Kidney (tissue), 14 donors: ENCODE results near the gene AURKB. TPM values are rescaled to one million over a fixed set of nuclear protein-coding genes. Genes with fewer than 3 reads are reported as not detected.

Source experiments
- DNase-seq, 5 donors: peaks; one replicate each; pipeline ENCODE4 v3.0.0-alpha.2; 2013 to 2020
- FAIRE-seq: peaks from 2 replicates; lab custom pipeline; 2012; peaks lifted over from hg19 to GRCh38; lab: Jason Lieb, UNC
- H3K27ac ChIP-seq, 2 donors: one replicate each; pipeline ENCODE4 v1.7.0; 2013; ENCODE audit warnings: low read depth in 2 of 2, low read length in 2 of 2, inconsistent platforms in 1 of 2
- H3K27me3 ChIP-seq: one replicate; pipeline ENCODE4 v1.7.1; 2013; ENCODE audit warnings: low read length, inconsistent platforms; ENCODE audit not compliant: control insufficient read depth, insufficient read depth
- H3K36me3 ChIP-seq, 3 donors: one replicate each; pipeline versions ENCODE4 v1.7.0 to v1.7.1; 2013; ENCODE audit warnings: low read length in 3 of 3, control low read depth in 1 of 3, inconsistent platforms in 1 of 3; ENCODE audit not compliant: insufficient read depth in 3 of 3, control insufficient read depth in 2 of 3
- H3K4me1 ChIP-seq, 3 donors: one replicate each; pipeline versions ENCODE4 v1.7.0 to v1.7.1; 2013; ENCODE audit warnings: low read length in 3 of 3, inconsistent platforms in 1 of 3, low read depth in 1 of 3; ENCODE audit not compliant: control insufficient read depth in 2 of 3, insufficient read depth in 2 of 3
- H3K4me3 ChIP-seq, 3 donors: one replicate each; pipeline versions ENCODE4 v1.7.0 to v1.8.1; 2013; ENCODE audit warnings: low read length in 3 of 3, control low read depth in 1 of 3, inconsistent platforms in 1 of 3
- H3K9ac ChIP-seq, 3 donors: one replicate each; pipeline versions ENCODE4 v1.7.0 to v1.7.1; 2013; ENCODE audit warnings: low read length in 3 of 3, control low read depth in 1 of 3, inconsistent platforms in 1 of 3
- H3K9me3 ChIP-seq, 3 donors: one replicate each; pipeline versions ENCODE4 v1.7.0 to v1.7.1; 2013; ENCODE audit warnings: low read length in 3 of 3, control low read depth in 1 of 3, inconsistent platforms in 1 of 3; ENCODE audit not compliant: control insufficient read depth in 2 of 3, insufficient read depth in 1 of 3
- intact Hi-C: fragments of 100-400 bp; cut with DNase I; formaldehyde crosslinking; loops from one replicate; pipeline ENCODE4 v1.11.1; 2022
- polyA plus RNA-seq: library from polyadenylated mRNA; stranded (reverse); fragments of 350-450 nt; fragmentation: Illumina TruSeq; extraction: RNeasy Lipid Tissue Mini Kit (QIAGEN cat#74804); gene quantifications from one replicate; pipeline ENCODE4 v1.2.3, GENCODE V29; 2014; ENCODE audit warnings: low read depth, low replicate concordance; ENCODE audit not compliant: insufficient read depth
- total RNA-seq: library from RNA; stranded (reverse); fragmentation: NEBNext Ultra II Directional; extraction: Animal tissue kit (Norgen Biotek cat#: 25700); gene quantifications from one replicate; pipeline ENCODE4 v1.2.1, GENCODE V29; 2021
- TF ChIP-seq, protein P1 (sequence below): IDR thresholded peaks from 3 replicates; pipeline ENCODE4 v1.5.1; 2012; ENCODE audit warnings: mild to moderate bottlenecking, moderate library complexity, borderline replicate concordance; ENCODE audit not compliant: insufficient read depth; ENCODE audit errors: extremely low read depth
- donor health status: control.
- donor health status: control.
- donor health status: control.
- donor health status: control.
- donor health status: control.
- donor health status: DM: yes; HTN: yes; CAD: no.
- donor health status: Normal renal cell carcinoma (clear cell type).

AURKB gene
- total and polyA plus RNA-seq, 2 donors from 2014 or later = 0.43 to 2.8 TPM

- no peak for DNase-seq
- intact Hi-C loops = no loop called here
- FAIRE-seq = no peak
These were observed 2.2 kb upstream of the AURKB start for GRCh38 chr17:8212312-8213180.

GRCh38 chr17:8210761-8211458 is 535 bp upstream of the AURKB start:
- peak overlapping the region; percentile 9 to 67 for H3K27ac ChIP-seq
- peak overlapping the region; percentile 77 to 89 (median 83) for H3K4me3 ChIP-seq
- H3K36me3 ChIP-seq = no peaks in the 10 kb centered on the region
- peaks cover 0 to 9% (median 0%) of the 10 kb centered on the region in 3 donors for H3K4me1 ChIP-seq
- no peaks in the 10 kb centered on the region for H3K27me3 ChIP-seq
- FAIRE-seq = no peak
- intact Hi-C loops = no loop called here
- DNase-seq = peak in 1 of 5 donors; percentile 31
- no peaks in the 10 kb centered on the region for H3K9me3 ChIP-seq
- TF ChIP-seq, protein P1, sequence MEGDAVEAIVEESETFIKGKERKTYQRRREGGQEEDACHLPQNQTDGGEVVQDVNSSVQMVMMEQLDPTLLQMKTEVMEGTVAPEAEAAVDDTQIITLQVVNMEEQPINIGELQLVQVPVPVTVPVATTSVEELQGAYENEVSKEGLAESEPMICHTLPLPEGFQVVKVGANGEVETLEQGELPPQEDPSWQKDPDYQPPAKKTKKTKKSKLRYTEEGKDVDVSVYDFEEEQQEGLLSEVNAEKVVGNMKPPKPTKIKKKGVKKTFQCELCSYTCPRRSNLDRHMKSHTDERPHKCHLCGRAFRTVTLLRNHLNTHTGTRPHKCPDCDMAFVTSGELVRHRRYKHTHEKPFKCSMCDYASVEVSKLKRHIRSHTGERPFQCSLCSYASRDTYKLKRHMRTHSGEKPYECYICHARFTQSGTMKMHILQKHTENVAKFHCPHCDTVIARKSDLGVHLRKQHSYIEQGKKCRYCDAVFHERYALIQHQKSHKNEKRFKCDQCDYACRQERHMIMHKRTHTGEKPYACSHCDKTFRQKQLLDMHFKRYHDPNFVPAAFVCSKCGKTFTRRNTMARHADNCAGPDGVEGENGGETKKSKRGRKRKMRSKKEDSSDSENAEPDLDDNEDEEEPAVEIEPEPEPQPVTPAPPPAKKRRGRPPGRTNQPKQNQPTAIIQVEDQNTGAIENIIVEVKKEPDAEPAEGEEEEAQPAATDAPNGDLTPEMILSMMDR = no peak
- H3K9ac ChIP-seq = peak overlapping the region; percentile 65 to 87 (median 84)

More at GRCh38 chr17:8212312-8213180, 2.2 kb upstream of the AURKB start:
- Histone ChIP-seq H3K4me3 (no peak overlapping the region), H3K9ac (no peak overlapping the region), H3K27ac (no peak overlapping the region), H3K4me1 (peaks cover 0 to 9% (median 0%) of the 10 kb centered on the region in 3 donors), H3K9me3 (no peaks in the 10 kb centered on the region), H3K36me3 (no peaks in the 10 kb centered on the region), H3K27me3 (no peaks in the 10 kb centered on the region)
- TF ChIP-seq, protein P1 = no peak

GRCh38 chr17:8206536-8206935 is 3.8 kb downstream of the AURKB start:
- no peaks in the 10 kb centered on the region for H3K36me3 ChIP-seq
- no peaks in the 10 kb centered on the region for H3K27me3 ChIP-seq
- FAIRE-seq (no peak), DNase-seq (peak in 1 of 5 donors; percentile 29)
- no peaks in the 10 kb centered on the region for H3K9me3 ChIP-seq
- no peak overlapping the region for H3K9ac ChIP-seq
- no peak overlapping the region for H3K4me3 ChIP-seq
- H3K4me1 ChIP-seq = peaks cover 0 to 9% (median 0%) of the 10 kb centered on the region in 3 donors
- intact Hi-C loops = no loop called here
- TF ChIP-seq, protein P1 = no peak
- H3K27ac ChIP-seq = no peak overlapping the region
